ENCODE data around the gene PBX4. TPM values are rescaled to one million over a fixed set of nuclear protein-coding genes. Genes with fewer than 3 reads are reported as not detected.

PBX4 gene
- total and polyA plus RNA-seq, 7 donors, result 0.49 to 6.1 (median 1.9) TPM; not detected in 3

GRCh38 chr19:19632661-19633060 lies 14.2 kb upstream of the PBX4 start:
- peaks cover 0 to 24% (median 4%) of the 10 kb centered on the region in 4 donors for H3K36me3 ChIP-seq
- 90 to 94% methylated on average over 5 of the region's 5 CpGs for WGBS, 2 donors
- no peak for DNase-seq
- H3K9me3 ChIP-seq, result no peaks in the 10 kb centered on the region
- no peak for TF ChIP-seq POLR2AphosphoS5 (IDR thresholded peaks at IDR 0.05)
- no peak for TF ChIP-seq POLR2A (IDR thresholded peaks at IDR 0.05)
- H3K27ac ChIP-seq, result no peak overlapping the region
- H3K4me1 ChIP-seq, result peaks cover 0 to 12% (median 11%) of the 10 kb centered on the region in 4 donors
- H3K4me3 ChIP-seq, result no peak overlapping the region
- intact Hi-C loops (cut with DNase I), result no loop called here
- peaks cover 9 to 14% (median 14%) of the 10 kb centered on the region in 3 donors for H3K27me3 ChIP-seq

- 90 to 95% methylated on average over 7 of the region's 7 CpGs for WGBS, 2 donors
- H3K9me3 ChIP-seq, result no peaks in the 10 kb centered on the region
- no peak for DNase-seq
- H3K27ac ChIP-seq, result no peak overlapping the region
- intact Hi-C loops (cut with DNase I), result no loop called here
- peaks cover 9 to 27% (median 15%) of the 10 kb centered on the region in 3 donors for H3K27me3 ChIP-seq
- no peak for TF ChIP-seq POLR2AphosphoS5 (IDR thresholded peaks at IDR 0.05)
- H3K4me3 ChIP-seq, result no peak overlapping the region
- H3K36me3 ChIP-seq, result peaks cover 0 to 24% (median 4%) of the 10 kb centered on the region in 4 donors
- peaks cover 0 to 15% (median 14%) of the 10 kb centered on the region in 4 donors for H3K4me1 ChIP-seq
Measured at GRCh38 chr19:19631346-19631745, 12.9 kb upstream of the PBX4 start.

- Histone ChIP-seq H3K9me3 (no peaks in the 10 kb centered on the region), H3K4me3 (no peak overlapping the region), H3K4me1 (peaks cover 0 to 15% (median 14%) of the 10 kb centered on the region in 4 donors), H3K27me3 (peaks cover 9 to 31% (median 15%) of the 10 kb centered on the region in 3 donors), H3K27ac (no peak overlapping the region), H3K36me3 (peaks cover 0 to 20% (median 4%) of the 10 kb centered on the region in 4 donors)
- DNase-seq, result no peak
- TF ChIP-seq CTCF (IDR thresholded peaks at IDR 0.05) (no peak), EP300 (IDR thresholded peaks at IDR 0.05) (no peak), POLR2AphosphoS5 (IDR thresholded peaks at IDR 0.05) (no peak), POLR2A (IDR thresholded peaks at IDR 0.05) (no peak)
- intact Hi-C loops (cut with DNase I), result no loop called here
- 92 to 96% methylated on average over 2 of the region's 2 CpGs for WGBS, 2 donors
Measured at GRCh38 chr19:19630426-19630825, 11.9 kb upstream of the PBX4 start.

- intact Hi-C loops (cut with DNase I), result no loop called here
- WGBS, 2 donors, result 97 to 99% methylated on average over 11 of the region's 11 CpGs
- peaks cover 0 to 15% (median 14%) of the 10 kb centered on the region in 4 donors for H3K4me1 ChIP-seq
- DNase-seq, result no peak
- no peaks in the 10 kb centered on the region for H3K9me3 ChIP-seq
- no peak for TF ChIP-seq POLR2A (IDR thresholded peaks at IDR 0.05)
- TF ChIP-seq CTCF (IDR thresholded peaks at IDR 0.05), result no peak
- no peak for TF ChIP-seq EP300 (IDR thresholded peaks at IDR 0.05)
- no peak for TF ChIP-seq POLR2AphosphoS5 (IDR thresholded peaks at IDR 0.05)
- peaks cover 0 to 17% (median 4%) of the 10 kb centered on the region in 4 donors for H3K36me3 ChIP-seq
- H3K27ac ChIP-seq, result no peak overlapping the region
- H3K27me3 ChIP-seq, result peaks cover 9 to 31% (median 15%) of the 10 kb centered on the region in 3 donors
- H3K4me3 ChIP-seq, result no peak overlapping the region
Measured at GRCh38 chr19:19630062-19630414, 11.6 kb upstream of the PBX4 start.

- 5 to 9% methylated on average over 51 of the region's 51 CpGs for WGBS, 2 donors
- Histone ChIP-seq H3K4me1 (peaks cover 0 to 15% (median 14%) of the 10 kb centered on the region in 4 donors), H3K4me3 (peak overlapping the region in 3 of 4 donors; percentile 33 to 46 (median 43)), H3K27me3 (peaks cover 9 to 31% (median 15%) of the 10 kb centered on the region in 3 donors), H3K9me3 (no peaks in the 10 kb centered on the region), H3K36me3 (peaks cover 0 to 4% (median 0%) of the 10 kb centered on the region in 4 donors), H3K27ac (no peak overlapping the region)
- DNase-seq, result no peak
- intact Hi-C loops (cut with DNase I), result no loop called here
- TF ChIP-seq POLR2AphosphoS5 (IDR thresholded peaks at IDR 0.05) (no peak), POLR2A (IDR thresholded peaks at IDR 0.05) (no peak), EP300 (IDR thresholded peaks at IDR 0.05) (no peak), CTCF (IDR thresholded peaks at IDR 0.05) (no peak)
Measured at GRCh38 chr19:19628501-19629134, 10.1 kb upstream of the PBX4 start.
